Measurements from ENCODE around the gene ALG6.

GRCh38 chr1:63405021-63405420 is 37.6 kb downstream of the ALG6 start:
- TF ChIP-seq CTCF (IDR thresholded peaks at IDR 0.05) (no peak), POLR2A (IDR thresholded peaks at IDR 0.05) (no peak)
